OCI-LY7 (cell line): Measurements from ENCODE around the gene APOBEC3G.

Experiments used
- EZH2phosphoT487 ChIP-seq: fragments of 200-600 bp; sonication (generic); IDR thresholded peaks from 2 replicates; pipeline ENCODE4 v1.6.1; 2018; ENCODE audit warnings: low read depth, borderline replicate concordance, mild to moderate bottlenecking, mixed run types, antibody characterized with exemption, low read length, moderate library complexity, mixed read lengths
- TF ChIP-seq, protein P1 (sequence below): fragments of 200-600 bp; sonication (generic); conservative IDR thresholded peaks from 2 replicates; pipeline ENCODE4 v1.5.1; 2014; ENCODE audit warnings: mild to moderate bottlenecking, antibody characterized with exemption, low read length, moderate library complexity, mixed read lengths

DNA sequence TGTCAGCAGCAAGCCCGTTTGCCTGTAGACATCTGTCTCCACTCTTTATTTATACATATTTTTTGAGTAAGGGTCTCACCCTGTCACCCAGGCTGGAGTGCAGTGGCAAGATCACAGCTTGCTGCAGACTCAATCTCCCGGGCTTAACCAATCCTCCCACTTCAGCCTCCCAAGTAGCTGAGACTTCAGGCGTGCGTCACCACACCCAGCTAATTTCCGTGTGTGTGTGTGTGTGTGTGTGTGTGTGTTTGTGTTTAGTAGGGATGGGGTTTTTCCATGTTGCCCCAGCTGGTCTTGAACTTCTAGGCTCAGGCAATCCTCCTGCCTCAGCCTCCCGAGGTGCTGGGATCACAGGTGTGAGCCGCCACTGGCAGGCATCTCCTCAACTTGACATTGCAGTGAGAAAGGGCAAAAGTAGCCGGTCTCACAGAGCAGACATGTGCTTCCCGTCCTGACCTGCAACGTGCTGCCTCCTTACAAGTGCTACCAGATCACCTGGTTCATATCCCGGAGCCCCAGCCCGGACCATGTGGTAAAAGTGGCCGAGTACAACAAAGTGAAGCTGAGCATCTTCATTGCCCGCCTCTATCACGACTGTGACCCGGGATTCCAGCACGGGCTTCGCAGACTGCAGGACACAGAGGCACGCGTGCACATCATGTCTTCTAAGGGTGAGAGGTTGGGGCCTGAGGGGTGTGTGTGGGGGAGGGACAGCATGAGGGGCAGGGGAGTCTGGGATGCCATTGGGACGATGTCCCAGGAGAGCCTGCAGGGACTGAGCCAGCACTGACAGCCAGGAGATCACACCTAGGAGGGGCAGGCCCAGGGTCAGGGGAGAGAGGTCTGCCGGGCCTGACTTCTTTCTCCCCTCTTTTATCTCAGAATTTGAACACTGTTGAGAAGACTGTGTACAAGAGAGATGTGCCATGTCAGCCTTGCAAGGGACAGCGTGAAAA lies 14.3 kb downstream of the APOBEC3G start:
- TF ChIP-seq, protein P1, sequence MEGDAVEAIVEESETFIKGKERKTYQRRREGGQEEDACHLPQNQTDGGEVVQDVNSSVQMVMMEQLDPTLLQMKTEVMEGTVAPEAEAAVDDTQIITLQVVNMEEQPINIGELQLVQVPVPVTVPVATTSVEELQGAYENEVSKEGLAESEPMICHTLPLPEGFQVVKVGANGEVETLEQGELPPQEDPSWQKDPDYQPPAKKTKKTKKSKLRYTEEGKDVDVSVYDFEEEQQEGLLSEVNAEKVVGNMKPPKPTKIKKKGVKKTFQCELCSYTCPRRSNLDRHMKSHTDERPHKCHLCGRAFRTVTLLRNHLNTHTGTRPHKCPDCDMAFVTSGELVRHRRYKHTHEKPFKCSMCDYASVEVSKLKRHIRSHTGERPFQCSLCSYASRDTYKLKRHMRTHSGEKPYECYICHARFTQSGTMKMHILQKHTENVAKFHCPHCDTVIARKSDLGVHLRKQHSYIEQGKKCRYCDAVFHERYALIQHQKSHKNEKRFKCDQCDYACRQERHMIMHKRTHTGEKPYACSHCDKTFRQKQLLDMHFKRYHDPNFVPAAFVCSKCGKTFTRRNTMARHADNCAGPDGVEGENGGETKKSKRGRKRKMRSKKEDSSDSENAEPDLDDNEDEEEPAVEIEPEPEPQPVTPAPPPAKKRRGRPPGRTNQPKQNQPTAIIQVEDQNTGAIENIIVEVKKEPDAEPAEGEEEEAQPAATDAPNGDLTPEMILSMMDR, result no peak
- no peak for TF ChIP-seq EZH2phosphoT487
